A549 (cell line): Measurements from ENCODE around the gene RFK. TPM values are rescaled to one million over a fixed set of nuclear protein-coding genes. Genes with fewer than 3 reads are reported as not detected.
A peak's percentile ranks its signal among the peaks of the same experiment; 100 is the strongest.

Experiments used
- ATAC-seq, 2 experiments: fragments of 200-7000 bp in 1 of 2; fragments of >200 bp in 1 of 2; cut with Nextera tagmentation in 1 of 2; cut with Tn5 transposase in 1 of 2; 3 replicates each; pipeline versions ENCODE4 v1.8.0 to v1.9.1; 2018 to 2020; ENCODE audit warnings: mild to moderate bottlenecking in 1 of 2, moderate library complexity in 1 of 2
- CTCF ChIA-PET: fragments of 300-600 bp; sonication (Branson Sonifier 250); formaldehyde crosslinking; extraction: SDS; loops from one replicate; lab custom pipeline; 2021; ENCODE audit warnings: antibody characterized with exemption, inconsistent platforms; lab: Yijun Ruan, JAX
- POLR2A ChIA-PET: fragments of 350-600 bp; formaldehyde crosslinking; extraction: SDS; loops from one replicate; lab custom pipeline; 2021; ENCODE audit warnings: antibody characterized with exemption, inconsistent platforms; lab: Yijun Ruan, JAX
- DNase-seq, 2 experiments: peaks; one replicate each; pipeline versions ENCODE4 v3.0.0 to v3.0.0-alpha.2; 2011 to 2016; ENCODE audit warnings: low read depth in 1 of 2, low spot score in 1 of 2
- FAIRE-seq: peaks from 2 replicates; lab custom pipeline; 2011; peaks lifted over from hg19 to GRCh38; lab: Jason Lieb, UNC
- H3K27ac ChIP-seq, 2 experiments: fragments of >200 bp; sonication (Bioruptor Twin); formaldehyde crosslinking; 3 replicates each; pipeline ENCODE4 v1.5.1; 2016 to 2017
- H3K4me1 ChIP-seq: fragments of >200 bp; sonication (Bioruptor Twin); formaldehyde crosslinking; 3 replicates; pipeline ENCODE4 v1.6.1; 2016
- H3K4me2 ChIP-seq: fragments of >200 bp; sonication (Bioruptor Twin); formaldehyde crosslinking; 3 replicates; pipeline ENCODE4 v1.6.1; 2016
- H3K4me3 ChIP-seq: fragments of >200 bp; sonication (Bioruptor Twin); formaldehyde crosslinking; 3 replicates; pipeline ENCODE4 v1.5.1; 2016
- H3K9me3 ChIP-seq: fragments of >200 bp; sonication (Bioruptor Twin); formaldehyde crosslinking; 3 replicates; pipeline ENCODE4 v1.6.1; 2016
- CEBPB ChIP-seq, 2 experiments: fragments of >200 bp in 1 of 2; sonication (Bioruptor Twin) in 1 of 2; formaldehyde crosslinking in 1 of 2; IDR thresholded peaks; 2 replicates each; pipeline ENCODE4 v1.6.1; 2012 to 2016
- CHD4 ChIP-seq: fragments of 200-600 bp; sonication (generic); IDR thresholded peaks from 2 replicates; pipeline ENCODE4 v1.6.1; 2016; ENCODE audit warnings: antibody characterized with exemption, mild to moderate bottlenecking, borderline replicate concordance
- EHF ChIP-seq: fragments of 250-450 bp; sonication (Bioruptor Pico); IDR thresholded peaks from 2 replicates; pipeline ENCODE4 v1.5.0; 2020; ENCODE audit warnings: mild to moderate bottlenecking
- EHMT2 ChIP-seq: fragments of 200-600 bp; sonication (generic); IDR thresholded peaks from 2 replicates; pipeline ENCODE4 v1.6.1; 2016; ENCODE audit warnings: antibody characterized with exemption, low read depth, mild to moderate bottlenecking, moderate library complexity
- ELK1 ChIP-seq: fragments of 150-350 bp; IDR thresholded peaks from 2 replicates; pipeline ENCODE4 v1.6.1; 2014; ENCODE audit warnings: low read depth, mild to moderate bottlenecking, low read length
- EP300 ChIP-seq, 2 experiments: fragments of >200 bp; sonication (Bioruptor Twin); formaldehyde crosslinking; IDR thresholded peaks; 2 replicates in 1 of 2; 3 replicates in 1 of 2; pipeline ENCODE4 v1.6.1; 2016 to 2017
- ESRRA ChIP-seq: fragments of 150-350 bp; IDR thresholded peaks from 2 replicates; pipeline ENCODE4 v1.6.1; 2014; ENCODE audit warnings: mild to moderate bottlenecking, low read length, borderline replicate concordance
- FOSL2 ChIP-seq, 2 experiments: fragments of 450-650 bp in 1 of 2; fragments of >200 bp in 1 of 2; sonication (Bioruptor Twin) in 1 of 2; formaldehyde crosslinking; IDR thresholded peaks; 2 replicates each; pipeline versions ENCODE4 v1.5.0 to v1.6.1; 2016 to 2020; ENCODE audit warnings: mild to moderate bottlenecking in 1 of 2, moderate library complexity in 1 of 2
- FOXS1 ChIP-seq: fragments of 250-450 bp; sonication (Bioruptor Pico); IDR thresholded peaks from 2 replicates; pipeline ENCODE4 v1.5.0; 2020; ENCODE audit warnings: mild to moderate bottlenecking, moderate library complexity
- GATA3 ChIP-seq: IDR thresholded peaks from 2 replicates; pipeline ENCODE4 v1.6.1; 2012; ENCODE audit warnings: borderline replicate concordance
- HDAC2 ChIP-seq: fragments of 200-600 bp; sonication (generic); IDR thresholded peaks from 2 replicates; pipeline ENCODE4 v1.6.1; 2016
- HES2 ChIP-seq: fragments of >200 bp; sonication (Bioruptor Twin); formaldehyde crosslinking; IDR thresholded peaks from 2 replicates; pipeline ENCODE4 v1.6.1; 2016
- HEYL ChIP-seq: fragments of 250-450 bp; sonication (Bioruptor Pico); IDR thresholded peaks from 2 replicates; pipeline ENCODE4 v1.8.0; 2021; ENCODE audit warnings: mild to moderate bottlenecking, moderate library complexity
- HMGXB4 ChIP-seq: fragments of 250-450 bp; sonication (Bioruptor Pico); IDR thresholded peaks from 2 replicates; pipeline ENCODE4 v1.5.0; 2021; ENCODE audit warnings: mild to moderate bottlenecking, moderate library complexity, borderline replicate concordance
- JUN ChIP-seq, 2 experiments: fragments of >200 bp; sonication (Bioruptor Twin); formaldehyde crosslinking; IDR thresholded peaks; 2 replicates in 1 of 2; 3 replicates in 1 of 2; pipeline ENCODE4 v1.6.1; 2016 to 2017
- JUNB ChIP-seq: fragments of >200 bp; sonication (Bioruptor Twin); formaldehyde crosslinking; IDR thresholded peaks from 2 replicates; pipeline ENCODE4 v1.6.1; 2016
- MAFK ChIP-seq: fragments of 450-650 bp; IDR thresholded peaks from 2 replicates; pipeline ENCODE4 v1.6.1; 2014; ENCODE audit not compliant: partially characterized antibody
- MYC ChIP-seq: IDR thresholded peaks from 2 replicates; pipeline ENCODE4 v1.6.1; 2012; ENCODE audit warnings: mild to moderate bottlenecking, inconsistent platforms, low read length, improper control_type of control experiment, borderline replicate concordance
- RAD21 ChIP-seq, 2 experiments: fragments of >200 bp in 1 of 2; sonication (Bioruptor Twin) in 1 of 2; formaldehyde crosslinking in 1 of 2; IDR thresholded peaks in 1 of 2; conservative IDR thresholded peaks in 1 of 2; 2 replicates in 1 of 2; 3 replicates in 1 of 2; pipeline ENCODE4 v1.6.1; 2012 to 2018; ENCODE audit warnings: inconsistent platforms in 1 of 2
- RARB ChIP-seq: fragments of 250-450 bp; sonication (Bioruptor Pico); IDR thresholded peaks from 2 replicates; pipeline ENCODE4 v1.8.0; 2021; ENCODE audit warnings: mild to moderate bottlenecking, moderate library complexity
- RFX5 ChIP-seq: fragments of 450-650 bp; IDR thresholded peaks from 2 replicates; pipeline ENCODE4 v1.7.1; 2014; ENCODE audit warnings: antibody characterized with exemption, mild to moderate bottlenecking, moderate library complexity
- RNF2 ChIP-seq: fragments of 200-600 bp; sonication (generic); IDR thresholded peaks from 2 replicates; pipeline ENCODE4 v1.6.1; 2016; ENCODE audit warnings: low read depth, mild to moderate bottlenecking, antibody characterized with exemption, moderate library complexity, borderline replicate concordance
- ZNF302 ChIP-seq: fragments of 250-450 bp; sonication (Bioruptor Pico); IDR thresholded peaks from 2 replicates; pipeline ENCODE4 v1.9.0; 2021; ENCODE audit warnings: inconsistent platforms, mild to moderate bottlenecking, moderate library complexity
- ZSCAN20 ChIP-seq: fragments of 250-450 bp; sonication (Bioruptor Pico); IDR thresholded peaks from 2 replicates; pipeline ENCODE4 v1.8.0; 2022; ENCODE audit warnings: mild to moderate bottlenecking, moderate library complexity
- WGBS: methylation state at CpG from one replicate; pipeline ENCODE4 v1.1.6; 2017; ENCODE audit errors: missing lambda C conversion rate; 5-methylcytosine and 5-hydroxymethylcytosine counted together
- polyA plus RNA-seq, 4 experiments: library from polyadenylated mRNA; depleted of rRNA in 3 of 4; stranded (reverse); fragments of >200 nt; fragmentation: RNase III in 1 of 4; extraction: RNeasy Plus Mini Kit Qiagen cat#74134 plus additional on column Dnase treatment in 1 of 4; gene quantifications; 2 replicates in 3 of 4; 3 replicates in 1 of 4; pipeline ENCODE4 v1.2.3, GENCODE V29; 2011 to 2017
- TF ChIP-seq, protein P1 (sequence below): fragments of >200 bp; sonication (Bioruptor Twin); formaldehyde crosslinking; IDR thresholded peaks from 3 replicates; pipeline ENCODE4 v1.6.1; 2016
- TF ChIP-seq, protein P2 (sequence below): fragments of 250-450 bp; sonication (Bioruptor Pico); IDR thresholded peaks from 2 replicates; pipeline ENCODE4 v1.5.0; 2020; ENCODE audit warnings: low read depth, mild to moderate bottlenecking, moderate library complexity
- TF ChIP-seq, protein P3 (sequence below): IDR thresholded peaks from 2 replicates; pipeline ENCODE4 v1.6.1; 2012; ENCODE audit warnings: low read depth, borderline replicate concordance

The RFK gene
- polyA plus RNA-seq, 2 of the 4 experiments (the other 2 are of a cell fraction): 50.5 to 184 TPM

DNA sequence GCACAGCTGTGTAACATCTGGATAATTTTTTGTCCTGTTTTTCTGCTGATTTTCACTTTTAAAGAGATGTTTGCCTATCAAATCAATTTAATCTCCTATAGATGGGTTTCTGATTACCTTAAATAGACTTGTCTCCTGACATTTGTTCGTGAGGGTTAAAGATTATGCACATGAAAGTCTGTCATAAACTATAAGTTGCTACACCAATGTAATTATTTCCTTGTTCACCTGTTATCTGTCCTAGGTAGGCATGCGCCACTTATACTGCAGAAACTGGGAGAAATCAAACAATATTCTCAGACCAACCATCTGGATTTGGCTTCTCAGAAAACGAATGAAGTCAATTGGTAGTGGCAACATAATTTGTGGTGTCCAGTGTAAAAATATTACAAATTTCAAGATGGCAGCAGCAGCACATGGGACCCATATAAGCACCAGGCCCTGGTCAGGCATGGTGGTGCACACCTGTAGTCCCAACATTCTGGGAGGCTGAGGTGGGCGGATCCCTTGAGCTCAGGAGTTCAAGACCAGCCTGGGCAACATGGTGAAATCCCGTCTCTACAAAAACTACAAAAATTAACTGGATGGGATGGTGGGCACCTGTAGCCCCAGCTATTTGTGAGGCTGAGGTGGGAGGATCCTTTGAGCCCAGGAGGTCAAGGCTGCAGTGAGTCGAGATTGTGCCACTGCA lies 20.3 kb downstream of the RFK start (continued):
- TF ChIP-seq HMGXB4 (CRISPR knock-in tag): no peak
- TF ChIP-seq ZNF302: no peak

DNA sequence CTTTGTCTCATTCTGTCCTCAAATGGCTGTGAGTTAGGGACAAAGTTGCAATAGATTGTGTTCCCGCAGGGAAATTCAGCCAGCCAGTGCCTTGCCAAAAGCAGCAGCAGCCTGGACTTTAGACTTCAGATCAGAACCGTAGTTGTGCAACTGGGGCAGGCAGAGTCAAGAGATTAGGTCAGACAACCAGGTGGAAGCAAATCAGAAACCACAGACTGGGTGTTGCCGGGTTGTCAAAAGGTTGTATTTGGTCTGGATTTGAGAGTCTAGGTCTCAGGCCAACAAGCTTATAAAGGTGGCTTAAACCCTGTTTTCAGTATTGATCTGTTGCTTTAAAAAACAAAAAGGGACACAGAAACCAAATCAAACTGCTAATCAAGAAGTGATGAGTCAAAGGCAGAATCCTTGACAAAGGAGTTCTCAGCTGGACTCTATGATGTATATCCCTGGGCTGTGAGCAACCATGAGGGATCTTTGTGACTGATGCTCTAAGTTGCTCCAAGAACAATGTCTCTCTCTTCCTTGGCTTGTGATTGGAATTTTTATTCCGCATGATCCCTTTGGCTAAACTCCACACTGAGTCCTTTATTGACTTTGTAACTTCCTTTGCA lies 20.9 kb downstream of the RFK start:
- Histone ChIP-seq H3K4me1 (peaks cover 90% of the 10 kb centered on the region), H3K9me3 (no peaks in the 10 kb centered on the region), H3K4me3 (peak overlapping the region; percentile 15; the same call in 2 of the 3 replicates), H3K27ac (peak overlapping the region; percentile 89 to 95), H3K4me2 (peak overlapping the region; percentile 92)
- CTCF ChIA-PET: interaction anchor here (0.7 to 6.8 kb wide), 3 partner anchors 19 to 319 kb away, joined by 3 to 53 read pairs (median 6); partner anchors contain the start of gene RFK
- 2% methylated on average over 4 of the region's 4 CpGs for WGBS
- DNase-seq: peak; percentile 55 to 93
- POLR2A ChIA-PET: interaction anchor here (8.6 kb wide), 1 partner anchor 21 kb away, joined by 102 read pairs; the partner anchor contains the start of gene RFK
- peak; percentile 70 to 85 for ATAC-seq
- FAIRE-seq: no peak
- TF ChIP-seq HDAC2: no peak
- peak; percentile 83 for TF ChIP-seq GATA3
- peak; percentile 71 for TF ChIP-seq JUNB
- TF ChIP-seq, protein P1, sequence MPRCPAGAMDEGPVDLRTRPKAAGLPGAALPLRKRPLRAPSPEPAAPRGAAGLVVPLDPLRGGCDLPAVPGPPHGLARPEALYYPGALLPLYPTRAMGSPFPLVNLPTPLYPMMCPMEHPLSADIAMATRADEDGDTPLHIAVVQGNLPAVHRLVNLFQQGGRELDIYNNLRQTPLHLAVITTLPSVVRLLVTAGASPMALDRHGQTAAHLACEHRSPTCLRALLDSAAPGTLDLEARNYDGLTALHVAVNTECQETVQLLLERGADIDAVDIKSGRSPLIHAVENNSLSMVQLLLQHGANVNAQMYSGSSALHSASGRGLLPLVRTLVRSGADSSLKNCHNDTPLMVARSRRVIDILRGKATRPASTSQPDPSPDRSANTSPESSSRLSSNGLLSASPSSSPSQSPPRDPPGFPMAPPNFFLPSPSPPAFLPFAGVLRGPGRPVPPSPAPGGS: peak; percentile 78; the same call in 1 of the 3 replicates
- no peak for TF ChIP-seq FOSL2 (IDR thresholded peaks at IDR 0.05)
- peak; percentile 67; the same call in 1 of the 2 replicates for TF ChIP-seq FOSL2 (CRISPR knock-in tag; IDR thresholded peaks at IDR 0.05)
- no peak for TF ChIP-seq ZNF302
- TF ChIP-seq CHD4: no peak
- TF ChIP-seq RARB (CRISPR knock-in tag): peak; percentile 27; the same call in 1 of the 2 replicates
- TF ChIP-seq FOXS1 (CRISPR knock-in tag): no peak
- peak; percentile 47 for TF ChIP-seq MAFK
- TF ChIP-seq EHMT2: no peak
- no peak for TF ChIP-seq ELK1
- TF ChIP-seq ZSCAN20 (CRISPR knock-in tag): no peak
- peak; percentile 97 to 98 for TF ChIP-seq CEBPB (IDR thresholded peaks at IDR 0.05)
- no peak for TF ChIP-seq HMGXB4 (CRISPR knock-in tag)
- TF ChIP-seq, protein P2, sequence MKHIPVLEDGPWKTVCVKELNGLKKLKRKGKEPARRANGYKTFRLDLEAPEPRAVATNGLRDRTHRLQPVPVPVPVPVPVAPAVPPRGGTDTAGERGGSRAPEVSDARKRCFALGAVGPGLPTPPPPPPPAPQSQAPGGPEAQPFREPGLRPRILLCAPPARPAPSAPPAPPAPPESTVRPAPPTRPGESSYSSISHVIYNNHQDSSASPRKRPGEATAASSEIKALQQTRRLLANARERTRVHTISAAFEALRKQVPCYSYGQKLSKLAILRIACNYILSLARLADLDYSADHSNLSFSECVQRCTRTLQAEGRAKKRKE (CRISPR knock-in tag): 0 out of 2 replicates have a peak, but pooled peaks have one; percentile 58
- TF ChIP-seq ESRRA: peak; percentile 79; the same call in 1 of the 2 replicates
- TF ChIP-seq HEYL (CRISPR knock-in tag): 0 out of 2 replicates have a peak, but pooled peaks have one; percentile 27
- peak; percentile 77 to 85; a peak in 4 of 5 replicates for TF ChIP-seq JUN (IDR thresholded peaks at IDR 0.05)
- peak; percentile 72; the same call in 1 of the 2 replicates for TF ChIP-seq HES2
- TF ChIP-seq RNF2: no peak
- TF ChIP-seq RFX5: no peak
- peak; percentile 89 to 90; a peak in 3 of 5 replicates for TF ChIP-seq EP300 (IDR thresholded peaks at IDR 0.05)
- no peak for TF ChIP-seq MYC
- TF ChIP-seq, protein P3, sequence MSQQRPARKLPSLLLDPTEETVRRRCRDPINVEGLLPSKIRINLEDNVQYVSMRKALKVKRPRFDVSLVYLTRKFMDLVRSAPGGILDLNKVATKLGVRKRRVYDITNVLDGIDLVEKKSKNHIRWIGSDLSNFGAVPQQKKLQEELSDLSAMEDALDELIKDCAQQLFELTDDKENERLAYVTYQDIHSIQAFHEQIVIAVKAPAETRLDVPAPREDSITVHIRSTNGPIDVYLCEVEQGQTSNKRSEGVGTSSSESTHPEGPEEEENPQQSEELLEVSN: 0 out of 2 replicates have a peak, but pooled peaks have one; percentile 15
- peak; percentile 12 to 50; a peak in 4 of 5 replicates for TF ChIP-seq RAD21 (conservative IDR thresholded peaks at IDR 0.05 in 1 of 2, IDR thresholded peaks at IDR 0.05 in 1 of 2)
- TF ChIP-seq EHF (CRISPR knock-in tag): no peak
